CD4-positive, alpha-beta T cell treated with Interleukin-6 for 4 hours (primary cell): Measurements from ENCODE around the gene AQP9.

Experiments used
- DNase-seq: peaks from one replicate; pipeline ENCODE4 v3.0.0-alpha.2; 2020; ENCODE audit warnings: mixed read lengths

AQP9 gene

GRCh38 chr15:58142827-58143461 is 4.8 kb downstream of the AQP9 start:
- DNase-seq = no peak

DNA sequence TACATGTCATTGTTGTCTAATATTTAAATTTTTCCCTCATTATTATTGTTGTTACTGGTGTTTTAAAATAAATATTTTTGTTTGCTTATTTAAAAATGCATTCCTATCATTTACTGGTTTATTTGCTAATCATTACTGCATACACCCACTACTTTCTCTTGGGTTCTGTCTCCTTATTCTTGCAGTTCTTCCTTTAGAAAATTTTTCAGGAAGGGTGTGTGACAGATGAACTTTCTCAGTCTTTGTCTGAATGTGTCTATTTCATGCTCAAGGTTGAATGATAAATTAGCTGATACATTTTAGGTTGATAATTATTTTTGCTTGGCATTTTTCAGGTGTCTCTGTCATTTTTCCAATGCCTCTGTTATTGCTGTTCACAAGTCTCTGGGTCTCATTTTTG is 7.4 kb downstream of the AQP9 start:
- no peak for DNase-seq

DNA sequence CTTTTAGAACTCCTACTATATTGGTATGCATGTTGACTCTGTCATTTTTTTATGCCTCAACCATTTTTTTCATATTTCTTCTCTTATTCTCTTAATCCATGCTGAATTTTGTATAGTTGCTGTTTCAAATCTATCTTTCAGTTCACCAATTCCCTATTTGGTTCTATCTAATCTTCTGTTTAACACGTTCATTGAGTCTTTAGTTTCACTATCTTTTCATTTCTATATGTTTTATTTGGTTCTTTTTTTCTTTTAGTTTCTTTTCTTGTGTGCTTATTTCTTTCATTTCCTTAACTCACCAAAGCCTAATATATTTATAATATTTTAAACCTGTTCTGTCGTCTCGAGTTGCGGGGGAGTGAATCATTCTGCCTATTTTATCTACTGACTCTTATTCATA is 8.0 kb downstream of the AQP9 start:
- DNase-seq = no peak

GRCh38 chr15:58146749-58147148 is 8.6 kb downstream of the AQP9 start:
- DNase-seq = no peak

- DNase-seq = no peak
Measured at GRCh38 chr15:58147171-58147611, 9.0 kb downstream of the AQP9 start.

DNA sequence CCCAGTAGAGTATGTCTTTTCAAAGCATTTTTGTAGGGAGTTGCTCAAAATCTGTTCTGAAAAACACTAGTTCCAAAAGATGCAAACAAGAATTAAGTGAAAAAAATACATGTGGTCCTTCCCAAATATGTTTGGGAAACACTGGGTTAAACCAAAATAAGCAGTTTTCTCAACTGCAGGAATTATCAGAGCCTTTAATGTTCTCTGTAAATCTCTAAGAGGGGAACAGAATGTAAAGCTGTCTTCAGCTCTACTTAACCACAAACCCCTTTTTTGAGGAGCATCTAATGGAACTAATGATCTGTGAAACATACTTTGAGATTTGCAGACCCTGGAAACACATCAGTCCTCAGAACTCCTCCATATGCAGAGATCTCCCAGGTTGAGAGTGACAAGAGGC is 9.9 kb downstream of the AQP9 start:
- no peak for DNase-seq

GRCh38 chr15:58148633-58149445 is 10.7 kb downstream of the AQP9 start:
- DNase-seq = no peak

DNA sequence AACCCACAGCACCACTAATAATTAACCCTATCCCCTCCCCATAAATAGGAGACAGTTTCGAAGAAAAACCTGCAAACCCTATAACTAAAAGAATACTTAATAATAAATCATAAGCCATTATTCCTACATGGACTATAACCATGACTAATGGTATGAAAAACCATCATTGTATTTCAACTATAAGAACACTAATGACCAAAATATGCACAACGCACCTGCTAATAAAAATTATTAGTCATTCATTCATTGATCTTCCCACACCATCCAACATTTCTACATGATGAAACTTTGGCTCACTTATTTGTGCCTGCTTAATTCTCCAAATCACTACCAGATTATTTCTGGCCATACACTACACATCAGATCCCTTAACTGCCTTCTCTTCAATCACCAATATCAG is 16.6 kb downstream of the AQP9 start:
- DNase-seq = no peak

GRCh38 chr15:58159827-58160386 is 21.7 kb downstream of the AQP9 start:
- DNase-seq = no peak

DNA sequence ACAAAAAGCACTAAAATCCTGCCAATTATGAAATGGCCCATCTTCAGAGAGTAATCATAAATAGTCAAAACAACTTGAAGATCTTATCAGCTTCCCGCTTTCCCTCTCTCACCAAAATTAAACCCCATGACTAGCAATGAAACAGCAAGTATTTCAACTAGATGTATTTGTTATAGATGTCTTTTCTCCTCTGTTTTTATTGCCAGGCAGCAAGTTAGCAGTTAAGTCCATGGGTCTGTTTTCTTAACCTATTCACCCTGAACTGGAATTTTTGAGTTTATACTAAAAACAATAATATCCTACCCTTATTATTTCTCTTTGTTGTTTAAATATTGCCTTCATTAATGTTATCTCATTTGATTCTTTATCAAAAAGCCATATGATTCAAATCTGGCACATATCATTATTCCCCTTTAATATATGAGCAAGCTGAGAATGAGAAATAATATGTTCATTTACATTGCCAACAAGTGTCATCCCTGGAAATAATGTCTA is 23.3 kb downstream of the AQP9 start:
- no peak for DNase-seq

GRCh38 chr15:58163985-58164384 is 25.8 kb downstream of the AQP9 start:
- no peak for DNase-seq

DNA sequence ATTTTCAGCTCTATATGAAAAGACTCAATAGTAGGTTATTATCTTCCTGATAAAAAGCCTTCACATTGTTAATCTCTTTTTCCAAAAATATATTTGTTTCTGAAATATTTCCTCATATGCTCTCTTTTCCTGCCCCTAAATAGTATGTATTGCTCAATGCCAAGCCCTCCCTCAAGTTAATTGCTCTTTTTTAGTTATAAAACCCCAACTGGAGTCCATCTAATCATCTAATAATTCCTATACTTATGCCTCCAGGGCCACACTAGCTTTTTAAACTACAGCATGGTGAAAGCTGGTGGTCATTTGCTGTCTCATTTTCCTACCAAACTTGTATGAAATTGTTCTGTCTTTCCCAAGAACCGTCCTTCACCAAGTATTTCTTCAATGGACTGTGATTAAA is 26.7 kb downstream of the AQP9 start:
- no peak for DNase-seq

- no peak for DNase-seq
Measured at GRCh38 chr15:58165661-58166060, 27.5 kb downstream of the AQP9 start.

DNA sequence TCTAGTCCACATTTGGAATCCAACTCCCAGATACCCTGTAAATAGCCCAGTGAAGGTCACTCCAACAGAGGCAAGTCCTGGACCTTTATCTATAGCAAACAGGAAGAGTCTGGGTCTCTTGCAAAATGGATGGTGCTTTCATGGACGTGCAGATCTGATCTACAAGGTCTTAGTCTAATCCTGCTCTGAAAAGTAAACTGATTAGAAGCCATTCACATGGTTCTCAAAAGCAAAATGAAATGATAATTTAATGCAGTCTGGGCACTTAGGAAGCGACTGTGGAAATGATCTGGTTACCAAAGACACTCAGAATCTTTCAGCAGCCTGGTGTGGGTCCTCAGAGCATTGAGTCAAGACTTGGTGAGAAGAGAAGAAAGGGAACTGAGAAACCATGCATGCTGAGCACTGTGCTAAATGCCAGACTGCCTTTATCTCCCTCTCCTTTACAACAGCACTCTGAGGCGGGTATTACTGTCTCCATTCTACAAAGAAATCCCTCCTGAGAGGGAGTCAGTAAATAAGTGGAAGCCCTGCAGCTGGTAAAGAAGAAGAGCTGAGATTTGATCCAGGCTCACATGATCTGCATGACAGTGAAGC is 29.0 kb downstream of the AQP9 start:
- no peak for DNase-seq

GRCh38 chr15:58169934-58170333 is 31.8 kb downstream of the AQP9 start:
- no peak for DNase-seq

DNA sequence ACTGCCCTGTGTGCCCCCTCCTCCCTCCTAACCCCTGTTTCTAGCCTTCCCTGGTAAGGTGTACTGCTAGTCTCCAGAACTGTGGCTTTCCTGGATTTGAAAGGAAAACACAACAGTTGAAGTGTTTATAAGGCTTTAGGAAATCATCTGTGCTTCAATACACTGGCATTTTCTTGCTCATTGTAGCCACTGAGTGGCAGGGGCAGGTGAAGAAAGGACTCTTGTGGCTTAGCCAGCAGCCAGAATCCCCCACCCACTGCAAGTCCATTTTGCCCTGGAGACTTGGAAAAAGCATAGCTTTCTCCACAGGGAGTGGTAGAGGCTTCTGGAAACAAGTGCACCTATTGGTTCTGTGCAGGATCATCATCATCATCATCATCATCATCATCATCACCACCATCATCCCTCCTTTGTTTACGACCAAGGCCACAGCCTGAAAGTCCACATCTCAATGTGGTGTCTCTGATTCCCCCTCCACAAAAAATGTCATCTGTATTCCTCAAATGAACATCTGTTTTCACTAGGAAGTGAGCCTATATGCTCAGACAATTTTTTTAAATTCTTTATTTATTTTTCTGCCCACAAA is 33.4 kb downstream of the AQP9 start:
- no peak for DNase-seq

DNA sequence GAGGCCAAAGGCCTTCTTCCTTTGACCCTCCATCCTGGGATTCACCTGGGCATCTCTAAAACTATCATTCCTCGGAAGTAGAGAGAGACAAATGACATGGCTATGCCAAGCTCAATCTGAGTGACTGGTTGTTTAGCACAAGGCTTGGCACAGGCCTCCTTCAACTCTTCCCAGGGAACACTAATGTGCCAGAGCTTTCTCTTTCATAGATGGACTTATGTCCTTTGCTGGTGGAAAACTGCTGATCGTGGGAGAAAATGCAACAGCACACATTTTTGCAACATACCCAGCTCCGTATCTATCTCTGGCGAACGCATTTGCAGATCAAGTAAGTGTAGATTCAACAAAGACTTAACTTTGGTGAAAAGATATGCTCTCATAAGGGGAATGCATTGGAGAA is 36.5 kb downstream of the AQP9 start:
- DNase-seq = no peak

GRCh38 chr15:58175955-58176354 is 37.8 kb downstream of the AQP9 start:
- DNase-seq = no peak

GRCh38 chr15:58178668-58179067 is 40.5 kb downstream of the AQP9 start:
- no peak for DNase-seq

DNA sequence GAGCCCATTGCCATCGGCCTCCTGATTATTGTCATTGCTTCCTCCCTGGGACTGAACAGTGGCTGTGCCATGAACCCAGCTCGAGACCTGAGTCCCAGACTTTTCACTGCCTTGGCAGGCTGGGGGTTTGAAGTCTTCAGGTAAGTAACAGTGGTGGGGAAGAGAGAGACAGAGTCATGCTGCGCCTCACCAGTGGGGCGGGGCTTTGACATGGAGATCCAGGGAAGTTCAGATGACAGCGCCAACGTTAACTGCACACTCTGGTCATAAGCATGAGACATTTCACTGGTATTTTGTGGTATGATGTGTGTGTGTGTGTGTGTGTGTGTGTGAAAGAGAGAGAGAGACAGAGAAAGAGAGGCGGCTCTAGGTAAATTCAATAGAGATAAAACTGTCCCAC is 41.0 kb downstream of the AQP9 start:
- DNase-seq = no peak

GRCh38 chr15:58179741-58180381 is 41.7 kb downstream of the AQP9 start:
- no peak for DNase-seq

DNA sequence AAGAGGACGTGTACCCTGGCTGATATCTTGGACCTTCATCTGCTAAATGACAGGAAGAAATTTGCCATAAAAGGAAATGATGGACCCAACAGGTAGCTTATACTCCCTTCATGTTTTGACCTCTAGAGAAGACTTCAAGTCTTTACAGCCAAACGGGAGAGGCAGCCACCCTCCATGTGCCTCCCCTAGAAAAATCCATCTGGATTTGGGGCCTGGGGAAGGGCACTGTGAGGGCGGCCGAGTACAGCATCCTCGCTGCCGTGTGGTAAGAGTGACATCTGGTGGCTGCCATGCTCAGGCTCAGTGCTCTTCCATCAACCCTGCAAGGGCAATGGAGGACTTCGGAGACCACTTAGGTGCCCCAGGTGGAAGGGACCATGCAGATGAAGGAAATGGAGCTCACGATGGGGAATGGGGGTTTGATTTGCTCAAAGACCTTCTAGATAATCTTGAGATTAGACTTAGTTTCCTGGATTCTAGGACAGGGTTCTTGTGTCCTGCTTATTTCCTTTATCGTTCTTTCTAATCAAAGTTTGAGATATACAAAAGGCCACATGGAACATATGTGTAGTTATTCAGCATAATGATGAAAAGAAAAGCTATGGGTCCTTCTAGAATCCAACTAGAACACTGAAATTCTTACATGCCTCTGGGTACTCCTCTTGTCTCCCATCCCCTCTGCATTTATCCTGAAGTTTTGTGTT is 44.4 kb downstream of the AQP9 start:
- peak; percentile 14 for DNase-seq
